ENCODE results near the gene GADD45B. TPM values are rescaled to one million over a fixed set of nuclear protein-coding genes. Genes with fewer than 3 reads are reported as not detected.

Gene GADD45B
- total RNA-seq, 1 experiment from 2014 or later: 23.8 TPM

DNA sequence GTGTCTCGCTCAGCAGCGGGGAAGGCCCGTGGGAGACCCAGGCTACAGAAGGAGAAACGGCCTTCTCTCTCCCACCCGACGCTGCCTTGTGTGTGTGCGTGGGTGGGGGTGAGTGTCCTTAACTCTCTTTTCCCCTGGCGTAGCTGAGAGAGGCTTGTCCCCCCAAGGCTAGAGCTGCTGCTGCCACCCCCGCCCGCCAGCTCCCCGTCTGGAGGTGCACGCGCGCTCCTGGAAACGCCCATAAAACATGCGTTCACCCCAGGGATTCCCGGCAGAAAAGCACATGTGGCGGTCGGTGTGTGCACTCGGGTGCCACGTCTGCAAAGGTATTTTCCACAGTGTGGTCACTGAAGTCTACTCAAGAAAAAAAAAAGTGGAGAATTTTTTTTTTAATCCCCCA, 36.1 kb downstream of the GADD45B start:
- Histone ChIP-seq H3K4me1 (no peaks in the 10 kb centered on the region), H3K27me3 (replicated peaks; ENCODE audit: control insufficient read depth, insufficient read depth, low read length) (no peaks in the 10 kb centered on the region), H3K9me3 (no peaks in the 10 kb centered on the region), H3K36me3 (ENCODE audit: control insufficient read depth, insufficient read depth, low read length) (no peaks in the 10 kb centered on the region), H3K4me3 (ENCODE audit: low read depth, low read length) (no peak overlapping the region)
- ChIA-PET CTCF (no interaction called here), POLR2A (no interaction called here)
- DNase-seq: no peak
- TF ChIP-seq, protein P1, sequence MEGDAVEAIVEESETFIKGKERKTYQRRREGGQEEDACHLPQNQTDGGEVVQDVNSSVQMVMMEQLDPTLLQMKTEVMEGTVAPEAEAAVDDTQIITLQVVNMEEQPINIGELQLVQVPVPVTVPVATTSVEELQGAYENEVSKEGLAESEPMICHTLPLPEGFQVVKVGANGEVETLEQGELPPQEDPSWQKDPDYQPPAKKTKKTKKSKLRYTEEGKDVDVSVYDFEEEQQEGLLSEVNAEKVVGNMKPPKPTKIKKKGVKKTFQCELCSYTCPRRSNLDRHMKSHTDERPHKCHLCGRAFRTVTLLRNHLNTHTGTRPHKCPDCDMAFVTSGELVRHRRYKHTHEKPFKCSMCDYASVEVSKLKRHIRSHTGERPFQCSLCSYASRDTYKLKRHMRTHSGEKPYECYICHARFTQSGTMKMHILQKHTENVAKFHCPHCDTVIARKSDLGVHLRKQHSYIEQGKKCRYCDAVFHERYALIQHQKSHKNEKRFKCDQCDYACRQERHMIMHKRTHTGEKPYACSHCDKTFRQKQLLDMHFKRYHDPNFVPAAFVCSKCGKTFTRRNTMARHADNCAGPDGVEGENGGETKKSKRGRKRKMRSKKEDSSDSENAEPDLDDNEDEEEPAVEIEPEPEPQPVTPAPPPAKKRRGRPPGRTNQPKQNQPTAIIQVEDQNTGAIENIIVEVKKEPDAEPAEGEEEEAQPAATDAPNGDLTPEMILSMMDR (IDR thresholded peaks at IDR 0.05; ENCODE audit: insufficient read depth in 1 of 2, low read depth in 1 of 2, low read length in 1 of 2, severe bottlenecking in 1 of 2, unreplicated experiment in 1 of 2): no peak
- Mint-ChIP-seq H3K9me3 (ENCODE audit: unreplicated experiment) (peaks cover 10% of the 10 kb centered on the region), H3K36me3 (ENCODE audit: insufficient read depth, unreplicated experiment) (no peaks in the 10 kb centered on the region), H3K27ac (ENCODE audit: unreplicated experiment) (no peak overlapping the region), H3K27me3 (ENCODE audit: insufficient read depth, unreplicated experiment) (no peaks in the 10 kb centered on the region), H3K4me3 (ENCODE audit: unreplicated experiment) (no peak overlapping the region), H3K4me1 (ENCODE audit: low read depth, unreplicated experiment) (no peaks in the 10 kb centered on the region)
- intact Hi-C loops (cut with micrococcal nuclease; ENCODE audit: unreplicated experiment): no loop called here
- BruUV-seq (replicated peaks): no TSS peak

DNA sequence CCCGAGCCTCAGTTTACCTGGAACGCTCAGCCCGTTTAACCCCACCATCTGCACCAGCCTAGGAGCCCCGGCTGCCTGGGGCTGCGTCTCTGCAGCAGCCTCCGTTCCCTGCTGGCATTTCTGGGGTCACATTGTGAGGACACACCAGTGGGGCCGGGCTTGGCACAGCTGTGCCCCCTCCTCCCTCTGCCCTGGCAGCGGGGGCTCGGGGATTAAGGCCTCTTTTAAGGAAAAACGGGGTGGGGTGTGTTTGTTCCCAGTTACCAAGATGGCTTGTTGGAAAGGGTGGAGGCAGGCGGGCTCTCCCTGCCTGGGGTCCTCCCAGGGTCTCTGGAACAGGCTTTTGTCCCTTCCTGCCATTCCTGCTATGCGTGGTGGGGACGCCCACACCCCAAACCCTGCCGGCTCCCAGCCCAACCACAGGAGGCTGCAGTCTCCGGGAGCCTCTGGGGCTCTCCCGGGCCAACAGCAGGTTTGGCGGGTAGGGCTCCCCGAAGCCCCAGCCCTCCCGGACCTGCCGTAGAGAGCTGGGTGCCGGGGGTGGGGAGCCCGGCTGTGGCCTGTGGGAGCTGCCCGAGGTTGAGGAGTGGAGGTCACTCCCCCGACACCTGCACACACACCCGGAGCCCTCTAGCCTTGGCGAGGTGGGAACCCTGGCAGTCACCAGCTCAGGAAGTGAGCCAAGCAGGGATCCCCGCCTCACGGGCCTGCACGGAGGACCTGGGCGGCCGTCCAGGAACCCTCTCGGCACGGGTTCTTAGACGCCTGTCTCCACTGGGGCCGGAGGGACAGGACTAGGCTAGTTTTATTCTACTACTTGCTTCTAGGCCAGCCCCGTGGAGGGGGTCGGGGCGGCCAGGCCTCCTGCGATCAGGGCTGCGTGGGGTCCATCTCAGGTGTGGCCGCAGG, 36.9 kb downstream of the GADD45B start:
- TF ChIP-seq, protein P1 (IDR thresholded peaks at IDR 0.05; ENCODE audit: insufficient read depth in 1 of 2, low read depth in 1 of 2, low read length in 1 of 2, severe bottlenecking in 1 of 2, unreplicated experiment in 1 of 2): no peak
- Histone ChIP-seq H3K9me3 (no peaks in the 10 kb centered on the region), H3K4me1 (no peaks in the 10 kb centered on the region; the same call in 1 of the 2 replicates), H3K4me3 (ENCODE audit: low read depth, low read length) (no peak overlapping the region), H3K36me3 (ENCODE audit: control insufficient read depth, insufficient read depth, low read length) (no peaks in the 10 kb centered on the region), H3K27me3 (replicated peaks; ENCODE audit: control insufficient read depth, insufficient read depth, low read length) (no peaks in the 10 kb centered on the region)
- CTCF ChIA-PET: no interaction called here
- POLR2A ChIA-PET: no interaction called here
- Mint-ChIP-seq H3K27ac (ENCODE audit: unreplicated experiment) (no peak overlapping the region), H3K4me3 (ENCODE audit: unreplicated experiment) (no peak overlapping the region), H3K36me3 (ENCODE audit: insufficient read depth, unreplicated experiment) (no peaks in the 10 kb centered on the region), H3K9me3 (ENCODE audit: unreplicated experiment) (peaks cover 10% of the 10 kb centered on the region), H3K27me3 (ENCODE audit: insufficient read depth, unreplicated experiment) (no peaks in the 10 kb centered on the region), H3K4me1 (ENCODE audit: low read depth, unreplicated experiment) (no peaks in the 10 kb centered on the region)
- intact Hi-C loops (cut with micrococcal nuclease; ENCODE audit: unreplicated experiment): no loop called here
- DNase-seq: no peak
- no TSS peak for BruUV-seq (replicated peaks)

DNA sequence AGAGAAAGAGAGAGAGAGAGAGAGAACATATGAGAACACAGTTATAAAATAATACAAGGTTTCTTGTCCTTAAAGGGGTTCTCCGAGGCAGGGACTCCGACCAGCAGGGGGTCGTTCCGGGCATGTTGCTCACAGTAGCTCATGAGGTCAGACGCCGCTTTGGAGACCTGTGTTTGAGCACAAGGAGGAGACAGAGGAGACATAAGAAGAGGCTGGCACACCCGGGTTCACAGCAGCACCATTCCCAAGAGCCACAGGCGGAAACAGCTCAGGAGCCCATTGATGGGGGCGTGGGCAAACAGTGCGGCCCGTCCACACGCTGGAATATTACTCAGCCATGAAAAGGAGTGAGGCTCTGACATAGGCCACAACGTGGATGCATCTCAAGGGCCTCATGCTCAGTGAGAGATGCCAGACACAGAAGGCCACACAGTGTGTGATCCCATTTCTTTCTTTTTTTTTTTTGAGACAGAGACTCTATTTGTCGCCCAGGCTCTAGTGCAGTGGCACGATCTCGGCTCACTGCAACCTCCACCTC, 39.1 kb downstream of the GADD45B start:
- Histone ChIP-seq H3K27me3 (replicated peaks; ENCODE audit: control insufficient read depth, insufficient read depth, low read length) (no peaks in the 10 kb centered on the region), H3K36me3 (ENCODE audit: control insufficient read depth, insufficient read depth, low read length) (no peaks in the 10 kb centered on the region), H3K4me3 (ENCODE audit: low read depth, low read length) (no peak overlapping the region), H3K9me3 (no peaks in the 10 kb centered on the region), H3K4me1 (peaks cover 4% of the 10 kb centered on the region; the same call in 1 of the 2 replicates)
- TF ChIP-seq, protein P1 (IDR thresholded peaks at IDR 0.05; ENCODE audit: insufficient read depth in 1 of 2, low read depth in 1 of 2, low read length in 1 of 2, severe bottlenecking in 1 of 2, unreplicated experiment in 1 of 2): no peak
- DNase-seq: no peak
- Mint-ChIP-seq H3K27me3 (ENCODE audit: insufficient read depth, unreplicated experiment) (no peaks in the 10 kb centered on the region), H3K4me1 (ENCODE audit: low read depth, unreplicated experiment) (no peaks in the 10 kb centered on the region), H3K9me3 (ENCODE audit: unreplicated experiment) (peaks cover 10% of the 10 kb centered on the region), H3K36me3 (ENCODE audit: insufficient read depth, unreplicated experiment) (no peaks in the 10 kb centered on the region), H3K4me3 (ENCODE audit: unreplicated experiment) (no peak overlapping the region), H3K27ac (ENCODE audit: unreplicated experiment) (no peak overlapping the region)
- POLR2A ChIA-PET: no interaction called here
- intact Hi-C loops (cut with micrococcal nuclease; ENCODE audit: unreplicated experiment): no loop called here
- CTCF ChIA-PET: no interaction called here
- BruUV-seq (replicated peaks): no TSS peak

Measured in Caco-2 (cell line).